H1 (cell line): ENCODE measurements around the gene ZSCAN4. TPM values are rescaled to one million over a fixed set of nuclear protein-coding genes. Genes with fewer than 3 reads are reported as not detected.

Experiments used
- CTCF ChIA-PET: fragments of 300-600 bp; sonication (Branson Sonifier 250); formaldehyde crosslinking; loops from one replicate; lab custom pipeline; 2021; ENCODE audit not compliant: partially characterized antibody; lab: Charles Lee
- POLR2A ChIA-PET: fragments of 300-600 bp; sonication (Branson Sonifier 250); formaldehyde crosslinking; loops from one replicate; lab custom pipeline; 2021; ENCODE audit warnings: inconsistent platforms; ENCODE audit not compliant: partially characterized antibody; lab: Charles Lee
- DNase-seq, 2 experiments: peaks; one replicate each; pipeline versions ENCODE4 v3.0.0 to v3.0.0-alpha.2; 2010 to 2022; ENCODE audit warnings: low spot score in 2 of 2, low read depth in 1 of 2, mixed read lengths in 1 of 2
- FAIRE-seq: peaks from 2 replicates; lab custom pipeline; 2011; peaks lifted over from hg19 to GRCh38; lab: Jason Lieb, UNC
- H2AFZ ChIP-seq: 2 replicates; pipeline ENCODE4 v1.8.1; 2012; ENCODE audit warnings: low read length, inconsistent platforms
- H2AK5ac ChIP-seq: 2 replicates; pipeline ENCODE4 v1.6.1; 2013; ENCODE audit warnings: low read depth, low read length
- H2BK120ac ChIP-seq: replicated peaks from 2 replicates; pipeline ENCODE3; 2013; ENCODE audit warnings: low read depth, low read length, inconsistent platforms
- H2BK12ac ChIP-seq: 2 replicates; pipeline ENCODE4 v1.6.1; 2013; ENCODE audit warnings: low read depth, low read length
- H2BK15ac ChIP-seq: 2 replicates; pipeline ENCODE4 v1.6.1; 2013; ENCODE audit warnings: low read length
- H2BK20ac ChIP-seq: 2 replicates; pipeline ENCODE4 v1.6.1; 2013; ENCODE audit warnings: low read length
- H2BK5ac ChIP-seq: 2 replicates; pipeline ENCODE4 v1.6.1; 2013; ENCODE audit warnings: low read depth, low read length
- H3K14ac ChIP-seq: 2 replicates; pipeline ENCODE4 v1.6.1; 2013; ENCODE audit warnings: inconsistent platforms; ENCODE audit not compliant: insufficient read length
- H3K18ac ChIP-seq: 2 replicates; pipeline ENCODE4 v1.6.1; 2013; ENCODE audit warnings: low read length; ENCODE audit errors: extremely low read depth
- H3K23ac ChIP-seq: 2 replicates; pipeline ENCODE4 v1.6.1; 2013; ENCODE audit warnings: inconsistent platforms; ENCODE audit not compliant: insufficient read length
- H3K23me2 ChIP-seq: 2 replicates; pipeline ENCODE4 v1.6.1; 2013; ENCODE audit warnings: low read depth, low read length
- H3K27ac ChIP-seq: 2 replicates; pipeline ENCODE4 v1.6.1; 2011; ENCODE audit warnings: low read depth, low read length, inconsistent platforms
- H3K27me3 ChIP-seq, 4 experiments: replicated peaks in 1 of 4; 1 replicate in 1 of 4; 2 replicates in 3 of 4; pipeline versions ENCODE4 v1.6.1 to v1.8.1; 2011 to 2013; ENCODE audit warnings: low read length in 3 of 4, mild to moderate bottlenecking in 3 of 4, inconsistent platforms in 2 of 4, mixed read lengths in 2 of 4, moderate library complexity in 1 of 4; ENCODE audit not compliant: control insufficient read depth in 3 of 4, insufficient read depth in 3 of 4; ENCODE audit errors: extremely low read depth in 1 of 4
- H3K36me3 ChIP-seq, 4 experiments: 2 replicates each; pipeline versions ENCODE4 v1.6.1 to v1.8.1; 2011 to 2013; ENCODE audit warnings: mild to moderate bottlenecking in 4 of 4, low read length in 3 of 4, moderate library complexity in 2 of 4, control low read depth in 1 of 4, inconsistent platforms in 1 of 4; ENCODE audit not compliant: insufficient read depth in 4 of 4, control insufficient read depth in 2 of 4
- H3K4ac ChIP-seq: replicated peaks from 2 replicates; pipeline ENCODE3; 2013; ENCODE audit warnings: low read length, low read depth, mixed read lengths, inconsistent platforms; ENCODE audit not compliant: insufficient read length
- H3K4me1 ChIP-seq, 4 experiments: replicated peaks in 1 of 4; 1 replicate in 1 of 4; 2 replicates in 3 of 4; pipeline versions ENCODE4 v1.6.1 to v1.8.1; 2011 to 2013; ENCODE audit warnings: low read length in 3 of 4, inconsistent platforms in 2 of 4, mixed read lengths in 1 of 4; ENCODE audit not compliant: insufficient read depth in 4 of 4, control insufficient read depth in 3 of 4
- H3K4me2 ChIP-seq, 2 experiments: 2 replicates each; pipeline versions ENCODE4 v1.6.1 to v1.8.1; 2011 to 2013; ENCODE audit warnings: low read depth in 2 of 2, low read length in 2 of 2, control low read depth in 1 of 2, inconsistent platforms in 1 of 2, mild to moderate bottlenecking in 1 of 2; ENCODE audit not compliant: insufficient read depth in 1 of 2
- H3K4me3 ChIP-seq, 4 experiments: fragments of 200-600, 300-600 bp in 1 of 4; sonication (generic), shearing (Covaris generic), sonication (Bioruptor Twin) in 1 of 4; 2 replicates each; pipeline versions ENCODE4 v1.5.1 to v1.8.1; 2011 to 2016; ENCODE audit warnings: low read length in 4 of 4, low read depth in 3 of 4, control low read depth in 2 of 4, inconsistent platforms in 2 of 4, mild to moderate bottlenecking in 2 of 4, mixed read lengths in 1 of 4, moderate library complexity in 1 of 4; ENCODE audit not compliant: insufficient read depth in 2 of 4; ENCODE audit errors: extremely low read depth in 1 of 4
- H3K56ac ChIP-seq: replicated peaks from 2 replicates; pipeline ENCODE3; 2013; ENCODE audit warnings: low read depth, mild to moderate bottlenecking, mixed read lengths, low read length, inconsistent platforms; ENCODE audit not compliant: insufficient read length
- H3K79me1 ChIP-seq: 2 replicates; pipeline ENCODE4 v1.6.1; 2013; ENCODE audit warnings: low read depth, low read length, control low read depth
- H3K79me2 ChIP-seq, 2 experiments: 2 replicates each; pipeline versions ENCODE4 v1.6.1 to v1.8.1; 2012 to 2013; ENCODE audit warnings: low read length in 2 of 2, mild to moderate bottlenecking in 2 of 2, inconsistent platforms in 1 of 2; ENCODE audit not compliant: insufficient read depth in 2 of 2, control insufficient read depth in 1 of 2
- H3K9ac ChIP-seq, 4 experiments: replicated peaks in 1 of 4; 1 replicate in 1 of 4; 2 replicates in 3 of 4; pipeline versions ENCODE4 v1.6.1 to v1.8.1; 2011 to 2013; ENCODE audit warnings: low read depth in 3 of 4, low read length in 3 of 4, control low read depth in 2 of 4, mild to moderate bottlenecking in 2 of 4, moderate library complexity in 2 of 4, inconsistent platforms in 1 of 4; ENCODE audit errors: extremely low read depth in 1 of 4
- H3K9me3 ChIP-seq, 2 experiments: 2 replicates each; pipeline versions ENCODE4 v1.6.1 to v1.8.1; 2012 to 2013; ENCODE audit warnings: mild to moderate bottlenecking in 2 of 2, moderate library complexity in 2 of 2, control low read depth in 1 of 2, inconsistent platforms in 1 of 2, low read depth in 1 of 2, low read length in 1 of 2, mixed read lengths in 1 of 2; ENCODE audit not compliant: insufficient read depth in 2 of 2
- H4K20me1 ChIP-seq, 2 experiments: replicated peaks in 1 of 2; 2 replicates each; pipeline versions ENCODE3 to v1.8.1; 2011 to 2013; ENCODE audit warnings: inconsistent platforms in 2 of 2, low read length in 2 of 2, mild to moderate bottlenecking in 1 of 2; ENCODE audit not compliant: insufficient read depth in 2 of 2, control insufficient read depth in 1 of 2
- H4K5ac ChIP-seq: 2 replicates; pipeline ENCODE4 v1.6.1; 2013; ENCODE audit warnings: low read length, low read depth, mixed read lengths, inconsistent platforms; ENCODE audit not compliant: insufficient read length
- H4K8ac ChIP-seq: 2 replicates; pipeline ENCODE4 v1.8.0; 2013; ENCODE audit warnings: mild to moderate bottlenecking, moderate library complexity, low read length, inconsistent platforms; ENCODE audit not compliant: insufficient read depth; ENCODE audit errors: extremely low read depth
- H4K91ac ChIP-seq: replicated peaks from 2 replicates; pipeline ENCODE3; 2013; ENCODE audit warnings: low read length, mixed read lengths, inconsistent platforms; ENCODE audit not compliant: insufficient read length
- CBX8 ChIP-seq: fragments of 300-800, 300-1000 bp; sonication (generic); IDR thresholded peaks from 2 replicates; pipeline ENCODE4 v1.7.1; 2016; ENCODE audit warnings: low read depth, low read length, borderline replicate concordance
- GTF2F1 ChIP-seq: IDR thresholded peaks from 2 replicates; pipeline ENCODE4 v1.6.1; 2012; ENCODE audit warnings: low read depth, low read length, improper control_type of control experiment, borderline replicate concordance
- WGBS, 2 experiments: shearing (Covaris generic) in 1 of 2; methylation state at CpG; one replicate each; pipeline versions ENCODE4 v1.1.6 to v1.1.7; 2013 to 2015; ENCODE audit warnings: low lambda C conversion rate in 2 of 2, mixed read lengths in 2 of 2, inconsistent platforms in 1 of 2, low coverage in 1 of 2, missing lambda C conversion rate in 1 of 2; ENCODE audit not compliant: insufficient replicate concordance in 2 of 2, insufficient coverage in 1 of 2, insufficient read length in 1 of 2; ENCODE audit errors: extremely low coverage in 1 of 2, missing lambda C conversion rate in 1 of 2; 5-methylcytosine and 5-hydroxymethylcytosine counted together
- polyA plus RNA-seq, 7 experiments: library from polyadenylated mRNA; depleted of rRNA in 3 of 7; stranded (reverse) in 5 of 7; unstranded in 2 of 7; fragments of >200 nt in 5 of 7; fragments of 200-250 nt in 2 of 7; gene quantifications; 1 replicate in 5 of 7; 2 replicates in 1 of 7; 4 replicates in 1 of 7; pipeline versions ENCODE4 v1.2.1 to v1.2.3, GENCODE V29; 2011 to 2013; ENCODE audit warnings: missing spikeins in 2 of 7, mixed read lengths in 2 of 7
- total RNA-seq: library from RNA; stranded (reverse); fragmentation: NEBNext Ultra II Directional; extraction: Animal tissue kit (Norgen Biotek cat#: 25700); gene quantifications from 2 replicates; pipeline ENCODE4 v1.2.1, GENCODE V29; 2021

Gene ZSCAN4
- total and polyA plus RNA-seq, 2 of the 8 experiments (the other 6 are each of a cell fraction or from before 2014, with no cell fraction given) = not detected

- H3K4ac ChIP-seq = no peak overlapping the region
- peak overlapping the region in 1 of 4 experiments; percentile 15; a peak in 1 of 8 replicates for H3K4me3 ChIP-seq
- POLR2A ChIA-PET = interaction anchor here (1.0 to 1.2 kb wide), 2 partner anchors 9 to 22 kb away, joined by 3 to 4 read pairs; partner anchors contain the start of gene ZNF154
- H4K8ac ChIP-seq = no peak overlapping the region
- no peak overlapping the region for H3K23ac ChIP-seq
- no peak for TF ChIP-seq CBX8
- TF ChIP-seq GTF2F1 = peak; percentile 50; the same call in 1 of the 2 replicates
- H2BK15ac ChIP-seq = no peak overlapping the region
- H4K91ac ChIP-seq = no peak overlapping the region
- CTCF ChIA-PET = interaction anchor here (0.6 to 1.2 kb wide), 2 partner anchors 11 to 60 kb away, joined by 3 read pairs; no protein-coding TSS in a partner anchor
- no peak overlapping the region for H2BK5ac ChIP-seq
- peaks cover 0 to 2% (median 0%) of the 10 kb centered on the region in 4 experiments; a peak in 1 of 7 replicates for H3K4me1 ChIP-seq
- no peak overlapping the region for H3K4me2 ChIP-seq
- no peak overlapping the region for H4K5ac ChIP-seq
- no peak overlapping the region for H2AK5ac ChIP-seq
- no peak overlapping the region for H3K18ac ChIP-seq
- no peak overlapping the region for H2BK20ac ChIP-seq
- H3K27me3 ChIP-seq = no peaks in the 10 kb centered on the region
- no peak overlapping the region for H2BK120ac ChIP-seq
- peaks cover 57 to 63% of the 10 kb centered on the region in 2 experiments for H3K9me3 ChIP-seq
- H2AFZ ChIP-seq = no peak overlapping the region
- DNase-seq (no peak), FAIRE-seq (no peak)
- 90% methylated on average over 12 of the region's 12 CpGs; no CpG with 5 or more reads in 1 of the 2 experiments for WGBS, 2 experiments
- no peak overlapping the region for H3K14ac ChIP-seq
- H3K27ac ChIP-seq = no peak overlapping the region
- H2BK12ac ChIP-seq = no peak overlapping the region
- peaks cover 24% of the 10 kb centered on the region for H3K79me1 ChIP-seq
- H3K9ac ChIP-seq = no peak overlapping the region
- no peaks in the 10 kb centered on the region; the same call in 1 of the 2 replicates for H3K23me2 ChIP-seq
- peaks cover 28 to 77% (median 63%) of the 10 kb centered on the region in 4 experiments for H3K36me3 ChIP-seq
- peaks cover 56 to 97% of the 10 kb centered on the region in 2 experiments for H3K79me2 ChIP-seq
- H4K20me1 ChIP-seq = peaks cover 0 to 1% of the 10 kb centered on the region in 2 experiments
- no peak overlapping the region for H3K56ac ChIP-seq
Observed at GRCh38 chr19:57687363-57688010, 18.8 kb downstream of the ZSCAN4 start.
